Progenitor cell of endocrine pancreas (in vitro differentiated cells): ENCODE measurements around the gene MYO15A. TPM values are rescaled to one million over a fixed set of nuclear protein-coding genes. Genes with fewer than 3 reads are reported as not detected.

Experiments used
- DNase-seq: peaks from one replicate; pipeline ENCODE4 v3.0.0; 2021; ENCODE audit warnings: low spot score; ENCODE audit not compliant: unreplicated experiment
- H3K27ac Mint-ChIP-seq: 2 replicates; pipeline ENCODE4 v1.8.0; 2021; ENCODE audit warnings: mild to moderate bottlenecking, moderate library complexity, mixed read lengths
- H3K27me3 Mint-ChIP-seq: 2 replicates; pipeline ENCODE4 v1.8.0; 2021; ENCODE audit warnings: mixed read lengths
- H3K36me3 Mint-ChIP-seq: 2 replicates; pipeline ENCODE4 v1.8.0; 2022; ENCODE audit warnings: mixed read lengths; ENCODE audit not compliant: insufficient read depth
- H3K4me1 Mint-ChIP-seq: 2 replicates; pipeline ENCODE4 v1.8.0; 2021; ENCODE audit warnings: low read depth, mixed read lengths
- H3K4me3 Mint-ChIP-seq: 2 replicates; pipeline ENCODE4 v1.8.0; 2021; ENCODE audit warnings: low read depth, mild to moderate bottlenecking, moderate library complexity, mixed read lengths
- H3K9me3 Mint-ChIP-seq: 2 replicates; pipeline ENCODE4 v1.8.0; 2021; ENCODE audit warnings: low read depth, mixed read lengths
- CTCF ChIP-seq: fragments of 200-600 bp; sonication (generic); IDR thresholded peaks from one replicate; pipeline ENCODE4 v1.5.0; 2021; ENCODE audit warnings: antibody characterized with exemption, mild to moderate bottlenecking; ENCODE audit not compliant: unreplicated experiment
- total RNA-seq: library from RNA; stranded (reverse); gene quantifications from 2 replicates; pipeline ENCODE4 v1.2.1, GENCODE V29; 2021

The MYO15A gene
- total RNA-seq, 1 donor from 2014 or later, result 3.3 TPM

GRCh38 chr17:18148586-18148985 is 40.0 kb downstream of the MYO15A start:
- peaks cover 4% of the 10 kb centered on the region for H3K4me1 Mint-ChIP-seq
- H3K36me3 Mint-ChIP-seq, result no peaks in the 10 kb centered on the region
- no peak overlapping the region for H3K27ac Mint-ChIP-seq
- no peaks in the 10 kb centered on the region for H3K9me3 Mint-ChIP-seq
- H3K27me3 Mint-ChIP-seq, result peaks cover 4% of the 10 kb centered on the region
- no peak for TF ChIP-seq CTCF
- DNase-seq, result no peak
- H3K4me3 Mint-ChIP-seq, result no peak overlapping the region

- Mint-ChIP-seq H3K9me3 (no peaks in the 10 kb centered on the region), H3K36me3 (no peaks in the 10 kb centered on the region), H3K27me3 (peaks cover 7% of the 10 kb centered on the region), H3K4me3 (no peak overlapping the region), H3K27ac (no peak overlapping the region), H3K4me1 (peaks cover 8% of the 10 kb centered on the region)
- DNase-seq, result no peak
- no peak for TF ChIP-seq CTCF
These were observed 42.7 kb downstream of the MYO15A start for GRCh38 chr17:18151290-18151689.

- H3K27ac Mint-ChIP-seq, result no peak overlapping the region
- peaks cover 11% of the 10 kb centered on the region for H3K27me3 Mint-ChIP-seq
- no peak overlapping the region for H3K4me3 Mint-ChIP-seq
- peaks cover 15% of the 10 kb centered on the region for H3K4me1 Mint-ChIP-seq
- H3K9me3 Mint-ChIP-seq, result no peaks in the 10 kb centered on the region
- DNase-seq, result no peak
- no peaks in the 10 kb centered on the region for H3K36me3 Mint-ChIP-seq
- no peak for TF ChIP-seq CTCF
These were observed 46.6 kb downstream of the MYO15A start for GRCh38 chr17:18155179-18155578.

GRCh38 chr17:18156171-18156975 is 47.8 kb downstream of the MYO15A start:
- DNase-seq, result no peak
- Mint-ChIP-seq H3K27me3 (peaks cover 11% of the 10 kb centered on the region), H3K36me3 (no peaks in the 10 kb centered on the region), H3K9me3 (no peaks in the 10 kb centered on the region), H3K27ac (no peak overlapping the region), H3K4me3 (no peak overlapping the region), H3K4me1 (peaks cover 15% of the 10 kb centered on the region)
- no peak for TF ChIP-seq CTCF

- no peak for TF ChIP-seq CTCF
- H3K4me3 Mint-ChIP-seq, result no peak overlapping the region
- no peak overlapping the region for H3K27ac Mint-ChIP-seq
- H3K4me1 Mint-ChIP-seq, result peaks cover 17% of the 10 kb centered on the region
- H3K9me3 Mint-ChIP-seq, result no peaks in the 10 kb centered on the region
- H3K27me3 Mint-ChIP-seq, result peaks cover 11% of the 10 kb centered on the region
- no peaks in the 10 kb centered on the region for H3K36me3 Mint-ChIP-seq
- no peak for DNase-seq
These were observed 48.4 kb downstream of the MYO15A start for GRCh38 chr17:18156976-18157280.
